NB4 (cell line): ENCODE results near the gene TYMS.

Experiments used
- CTCF ChIP-seq: IDR thresholded peaks from one replicate; pipeline ENCODE4 v1.5.1; 2012; ENCODE audit warnings: low read depth, low read length
- MAX ChIP-seq: IDR thresholded peaks from 2 replicates; pipeline ENCODE4 v1.6.1; 2011; ENCODE audit warnings: low read depth, low read length
- MYC ChIP-seq: IDR thresholded peaks from 2 replicates; pipeline ENCODE4 v1.6.1; 2011; ENCODE audit warnings: low read depth, low read length
- POLR2A ChIP-seq: IDR thresholded peaks from 2 replicates; pipeline ENCODE4 v1.6.1; 2011; ENCODE audit warnings: mild to moderate bottlenecking; ENCODE audit not compliant: insufficient read length; ENCODE audit errors: extremely low read depth

- TF ChIP-seq CTCF (no peak), MAX (no peak), POLR2A (no peak), MYC (no peak)
Measured at GRCh38 chr18:678482-679182, 21.2 kb downstream of the TYMS start.
